Mesendoderm (in vitro differentiated cells): ENCODE measurements around the gene LMNB1.
A peak's percentile ranks its signal among the peaks of the same experiment; 100 is the strongest.
"Not testable (repeated sequence)": the region's sequence is repeated elsewhere in the genome, so short reads cannot be mapped to it uniquely, and the experiment has no call there.

Source experiments
- DNase-seq: peaks from one replicate; pipeline ENCODE4 v3.0.0; 2013
- H2AK5ac ChIP-seq: 2 replicates; pipeline ENCODE4 v1.6.1; 2013; ENCODE audit warnings: low read length, inconsistent platforms
- H2BK120ac ChIP-seq: 2 replicates; pipeline ENCODE4 v1.6.1; 2013; ENCODE audit warnings: low read depth, mild to moderate bottlenecking, low read length, moderate library complexity, mixed read lengths
- H2BK15ac ChIP-seq: replicated peaks from 2 replicates; pipeline ENCODE4 v1.6.1; 2013; ENCODE audit warnings: low read depth, mild to moderate bottlenecking, moderate library complexity
- H2BK5ac ChIP-seq: 2 replicates; pipeline ENCODE4 v1.6.1; 2013; ENCODE audit warnings: low read length, inconsistent platforms
- H3K18ac ChIP-seq: 2 replicates; pipeline ENCODE4 v1.6.1; 2013; ENCODE audit warnings: mild to moderate bottlenecking, low read length, mixed read lengths
- H3K23ac ChIP-seq: one replicate; pipeline ENCODE4 v1.6.1; 2013; ENCODE audit warnings: low read length
- H3K27ac ChIP-seq: 2 replicates; pipeline ENCODE4 v1.5.1; 2013; ENCODE audit warnings: low read depth, mild to moderate bottlenecking, inconsistent platforms, low read length, moderate library complexity
- H3K27me3 ChIP-seq: 2 replicates; pipeline ENCODE4 v1.6.1; 2013; ENCODE audit warnings: low read length, control low read depth, mild to moderate bottlenecking, inconsistent platforms; ENCODE audit not compliant: insufficient read depth, poor library complexity
- H3K36me3 ChIP-seq: 2 replicates; pipeline ENCODE4 v1.6.1; 2013; ENCODE audit warnings: low read length, inconsistent platforms; ENCODE audit not compliant: control insufficient read depth, insufficient read depth
- H3K4ac ChIP-seq: one replicate; pipeline ENCODE4 v1.6.1; 2013; ENCODE audit warnings: low read depth, mild to moderate bottlenecking, low read length, moderate library complexity
- H3K4me1 ChIP-seq: 2 replicates; pipeline ENCODE4 v1.6.1; 2013; ENCODE audit warnings: low read depth, low read length, inconsistent platforms; ENCODE audit not compliant: control insufficient read depth
- H3K4me2 ChIP-seq: 2 replicates; pipeline ENCODE4 v1.6.1; 2013; ENCODE audit warnings: low read length
- H3K4me3 ChIP-seq: 2 replicates; pipeline ENCODE4 v1.5.1; 2013; ENCODE audit warnings: mild to moderate bottlenecking, low read length
- H3K56ac ChIP-seq: one replicate; pipeline ENCODE4 v1.6.1; 2013; ENCODE audit warnings: low read length
- H3K79me1 ChIP-seq: 2 replicates; pipeline ENCODE4 v1.6.1; 2013; ENCODE audit warnings: low read length, inconsistent platforms
- H3K79me2 ChIP-seq: 2 replicates; pipeline ENCODE4 v1.6.1; 2013; ENCODE audit warnings: mild to moderate bottlenecking, low read length; ENCODE audit not compliant: control insufficient read depth, insufficient read depth
- H3K9ac ChIP-seq: 2 replicates; pipeline ENCODE4 v1.6.1; 2013; ENCODE audit warnings: low read length, inconsistent platforms
- H4K5ac ChIP-seq: one replicate; pipeline ENCODE4 v1.6.1; 2013; ENCODE audit warnings: low read length
- H4K8ac ChIP-seq: one replicate; pipeline ENCODE4 v1.6.1; 2013; ENCODE audit warnings: low read depth, mild to moderate bottlenecking, control low read depth, low read length, moderate library complexity
- WGBS: extraction: QIAGEN DNeasy Blood & Tissue Kit; methylation state at CpG from one replicate; pipeline ENCODE4 v1.1.7; 2013; ENCODE audit warnings: low lambda C conversion rate, missing lambda C conversion rate; ENCODE audit not compliant: insufficient coverage; ENCODE audit errors: extremely low coverage; 5-methylcytosine and 5-hydroxymethylcytosine counted together

The LMNB1 gene

DNA sequence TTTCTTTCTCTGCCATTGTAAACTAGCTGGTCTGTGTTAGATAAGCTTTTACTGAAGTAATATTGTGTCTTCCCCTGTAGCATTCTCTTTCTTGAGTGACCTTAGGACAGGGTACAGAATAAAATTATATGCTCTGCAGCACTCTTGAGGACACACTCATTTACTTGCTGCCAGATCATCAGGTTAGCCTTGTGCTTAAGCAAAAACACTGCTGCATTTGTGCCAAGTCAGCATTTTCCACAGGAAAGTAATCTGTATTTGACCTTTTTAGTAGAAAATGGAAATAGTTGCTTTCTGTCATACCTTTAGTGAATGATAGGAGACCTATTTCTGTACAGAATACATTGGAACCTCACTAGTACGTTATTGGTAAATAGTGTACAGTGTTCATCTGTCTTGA, 54.2 kb downstream of the LMNB1 start:
- no peak overlapping the region for H3K4me2 ChIP-seq
- H3K18ac ChIP-seq: no peak overlapping the region
- no peak overlapping the region for H3K4ac ChIP-seq
- no peak overlapping the region for H2AK5ac ChIP-seq
- H4K8ac ChIP-seq: no peak overlapping the region
- peaks cover 18% of the 10 kb centered on the region for H3K36me3 ChIP-seq
- H3K4me3 ChIP-seq: no peak overlapping the region
- H2BK15ac ChIP-seq: no peak overlapping the region
- no peak overlapping the region for H2BK120ac ChIP-seq
- H3K23ac ChIP-seq: no peak overlapping the region
- no peak overlapping the region for H2BK5ac ChIP-seq
- WGBS: no CpG with 5 or more reads among the region's 1 CpG
- no peak overlapping the region for H3K9ac ChIP-seq
- peaks cover 16% of the 10 kb centered on the region for H3K79me1 ChIP-seq
- DNase-seq: no peak
- no peaks in the 10 kb centered on the region for H3K4me1 ChIP-seq
- H3K27me3 ChIP-seq: no peaks in the 10 kb centered on the region
- H3K56ac ChIP-seq: no peak overlapping the region
- H3K27ac ChIP-seq: no peak overlapping the region
- H4K5ac ChIP-seq: no peak overlapping the region
- H3K79me2 ChIP-seq: peaks cover 7% of the 10 kb centered on the region

DNA sequence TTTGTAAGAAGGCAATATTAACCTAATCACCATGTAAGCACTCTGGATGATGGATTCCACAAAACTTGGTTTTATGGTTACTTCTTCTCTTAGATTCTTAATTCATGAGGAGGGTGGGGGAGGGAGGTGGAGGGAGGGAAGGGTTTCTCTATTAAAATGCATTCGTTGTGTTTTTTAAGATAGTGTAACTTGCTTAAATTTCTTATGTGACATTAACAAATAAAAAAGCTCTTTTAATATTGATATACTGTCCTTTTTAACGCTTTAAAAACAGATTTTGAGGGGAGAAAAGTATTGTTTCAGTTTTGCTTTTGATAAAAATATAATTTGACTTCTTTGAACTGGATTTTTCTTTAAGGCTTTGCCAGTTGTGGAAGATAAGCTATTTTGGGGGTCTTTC, 59.8 kb downstream of the LMNB1 start:
- no peak for DNase-seq
- Histone ChIP-seq H3K56ac (no peak overlapping the region), H2BK15ac (no peak overlapping the region), H4K8ac (no peak overlapping the region), H2BK5ac (no peak overlapping the region), H3K27ac (no peak overlapping the region), H2BK120ac (no peak overlapping the region), H2AK5ac (no peak overlapping the region), H3K4me3 (no peak overlapping the region), H3K4ac (no peak overlapping the region), H4K5ac (no peak overlapping the region), H3K18ac (no peak overlapping the region), H3K27me3 (no peaks in the 10 kb centered on the region), H3K79me1 (peaks cover 1% of the 10 kb centered on the region), H3K9ac (no peak overlapping the region), H3K23ac (no peak overlapping the region), H3K79me2 (no peaks in the 10 kb centered on the region), H3K36me3 (peaks cover 4% of the 10 kb centered on the region), H3K4me2 (no peak overlapping the region), H3K4me1 (peaks cover 3% of the 10 kb centered on the region)
- no CpG with 5 or more reads among the region's 2 CpGs for WGBS

DNA sequence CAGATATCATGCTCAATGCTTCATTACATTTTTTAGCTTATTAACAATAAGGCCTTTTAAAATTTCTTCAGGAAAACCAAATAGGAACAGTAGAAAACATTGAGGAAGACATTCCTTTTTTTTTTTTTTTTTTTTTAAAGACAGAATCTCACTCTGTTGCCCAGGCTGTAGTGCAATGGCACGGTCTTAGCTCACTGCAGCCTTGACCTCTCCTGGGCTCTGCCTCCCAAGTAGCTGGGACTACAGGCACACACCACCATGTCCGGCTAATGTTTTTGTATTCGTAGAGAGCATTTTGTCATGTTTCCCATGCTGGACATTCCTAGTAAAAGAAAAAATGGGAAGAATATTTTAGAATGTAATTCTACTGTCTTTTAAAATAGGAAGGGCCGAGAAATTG, 60.3 kb downstream of the LMNB1 start:
- Histone ChIP-seq H3K36me3 (peaks cover 4% of the 10 kb centered on the region), H2BK120ac (no peak overlapping the region)
- no peak for DNase-seq

GRCh38 chr5:126837906-126838539, 61.1 kb downstream of the LMNB1 start:
- H3K36me3 ChIP-seq: peaks cover 4% of the 10 kb centered on the region
- peaks cover 1% of the 10 kb centered on the region for H3K79me1 ChIP-seq
- no peak overlapping the region for H3K4ac ChIP-seq
- H2BK5ac ChIP-seq: no peak overlapping the region
- H2BK15ac ChIP-seq: no peak overlapping the region
- no peak overlapping the region for H3K9ac ChIP-seq
- no peak for DNase-seq
- H4K5ac ChIP-seq: no peak overlapping the region
- no peak overlapping the region for H2AK5ac ChIP-seq
- no peak overlapping the region for H3K56ac ChIP-seq
- H3K27ac ChIP-seq: no peak overlapping the region
- no peak overlapping the region for H3K18ac ChIP-seq
- no peak overlapping the region for H2BK120ac ChIP-seq
- no peak overlapping the region for H3K4me2 ChIP-seq
- no CpG with 5 or more reads among the region's 7 CpGs for WGBS
- H3K4me1 ChIP-seq: peaks cover 3% of the 10 kb centered on the region
- no peak overlapping the region for H4K8ac ChIP-seq
- H3K4me3 ChIP-seq: no peak overlapping the region
- no peaks in the 10 kb centered on the region for H3K79me2 ChIP-seq
- H3K27me3 ChIP-seq: no peaks in the 10 kb centered on the region
- H3K23ac ChIP-seq: no peak overlapping the region

More for the DNA sequence above, 60.3 kb downstream of the LMNB1 start:
- Histone ChIP-seq H3K9ac (no peak overlapping the region), H3K27me3 (no peaks in the 10 kb centered on the region), H3K79me1 (peaks cover 1% of the 10 kb centered on the region), H3K23ac (no peak overlapping the region), H3K4me2 (no peak overlapping the region), H2BK5ac (no peak overlapping the region), H2AK5ac (no peak overlapping the region), H3K4ac (no peak overlapping the region), H4K5ac (no peak overlapping the region), H4K8ac (no peak overlapping the region), H3K4me1 (peaks cover 3% of the 10 kb centered on the region), H3K79me2 (no peaks in the 10 kb centered on the region), H2BK15ac (no peak overlapping the region), H3K56ac (no peak overlapping the region), H3K27ac (no peak overlapping the region), H3K18ac (no peak overlapping the region), H3K4me3 (no peak overlapping the region)
- WGBS: no CpG with 5 or more reads among the region's 4 CpGs

GRCh38 chr5:126839407-126839806, 62.5 kb downstream of the LMNB1 start:
- not testable (repeated sequence) for H3K18ac ChIP-seq, H3K27me3 ChIP-seq, H2BK5ac ChIP-seq, H2BK15ac ChIP-seq, H3K27ac ChIP-seq, H3K23ac ChIP-seq, H3K4me3 ChIP-seq, H3K4me1 ChIP-seq, H2BK120ac ChIP-seq, H3K4me2 ChIP-seq, H3K36me3 ChIP-seq, H4K5ac ChIP-seq, H3K56ac ChIP-seq, H4K8ac ChIP-seq, H2AK5ac ChIP-seq, H3K79me2 ChIP-seq, H3K79me1 ChIP-seq, H3K9ac ChIP-seq, H3K4ac ChIP-seq
- no CpG with 5 or more reads among the region's 7 CpGs for WGBS
- peak; percentile 44 for DNase-seq

GRCh38 chr5:126843375-126843774, 66.4 kb downstream of the LMNB1 start:
- not testable (repeated sequence) for H3K18ac ChIP-seq, H3K9ac ChIP-seq, H3K4ac ChIP-seq, H2BK120ac ChIP-seq, H3K79me1 ChIP-seq, H3K4me2 ChIP-seq, H3K27me3 ChIP-seq, DNase-seq, H3K23ac ChIP-seq, H3K79me2 ChIP-seq, H4K8ac ChIP-seq, H3K36me3 ChIP-seq, H3K27ac ChIP-seq, H3K4me3 ChIP-seq, H3K56ac ChIP-seq, H2AK5ac ChIP-seq, H2BK5ac ChIP-seq, H4K5ac ChIP-seq, H2BK15ac ChIP-seq
- no CpG with 5 or more reads among the region's 11 CpGs for WGBS
- peaks cover 11% of the 10 kb centered on the region for H3K4me1 ChIP-seq
